Right lobe of liver (tissue), 4 donors: Measurements from ENCODE around the gene TAB3.

Experiments used
- CTCF ChIP-seq, 4 donors: fragments of 200-600 bp in 3 of 4; fragments of 450-650 bp in 1 of 4; IDR thresholded peaks; one replicate each; pipeline versions ENCODE4 v1.5.1 to v1.8.0; 2016 to 2022; ENCODE audit warnings: antibody characterized with exemption in 4 of 4, mild to moderate bottlenecking in 2 of 4
- POLR2A ChIP-seq: fragments of 450-650 bp; IDR thresholded peaks from one replicate; pipeline ENCODE4 v1.6.1; 2017; ENCODE audit warnings: antibody characterized with exemption, mild to moderate bottlenecking
- donor health status: DM: no; HTN: no; CAD: no.
- donor health status: DM: no; HTN: no; CAD: no.
- donor health status: DM: no; HTN: yes; CAD: no.

GRCh38 chrX:30931920-30932319, 42.9 kb upstream of the TAB3 start:
- TF ChIP-seq CTCF (IDR thresholded peaks at IDR 0.05) (no peak), POLR2A (no peak)
